Neural cell (in vitro differentiated cells): ENCODE measurements around the gene CENPO. TPM values are rescaled to one million over a fixed set of nuclear protein-coding genes. Genes with fewer than 3 reads are reported as not detected.

ENCODE experiments used
- H2AFZ ChIP-seq: fragments of 200-600, 300-800 bp; sonication (generic), shearing (Covaris generic); 2 replicates; pipeline ENCODE4 v1.6.0; 2014; ENCODE audit warnings: low read depth, mild to moderate bottlenecking, antibody characterized with exemption, low read length, moderate library complexity
- H3F3A ChIP-seq: fragments of 200-600 bp; shearing (Covaris generic); 2 replicates; pipeline ENCODE4 v1.6.1; 2016; ENCODE audit warnings: mild to moderate bottlenecking, moderate library complexity, mixed read lengths, antibody characterized with exemption, low read length; ENCODE audit not compliant: insufficient read depth, poor library complexity, severe bottlenecking
- H3K27ac ChIP-seq: fragments of 200-600, 300-800 bp; sonication (generic), shearing (Covaris generic); 2 replicates; pipeline ENCODE4 v1.5.1; 2014; ENCODE audit warnings: mild to moderate bottlenecking, low read length, moderate library complexity
- H3K27me3 ChIP-seq: fragments of 300-800, 200-600 bp; sonication (generic), shearing (Covaris generic); 2 replicates; pipeline ENCODE4 v1.6.0; 2014; ENCODE audit warnings: mild to moderate bottlenecking, low read depth, low read length, moderate library complexity; ENCODE audit not compliant: insufficient read depth
- H3K36me3 ChIP-seq: fragments of 300-800, 200-600 bp; sonication (generic), shearing (Covaris generic); 2 replicates; pipeline ENCODE4 v1.5.1; 2014; ENCODE audit warnings: mild to moderate bottlenecking, antibody characterized with exemption, low read length, moderate library complexity; ENCODE audit not compliant: insufficient read depth
- H3K4me2 ChIP-seq: fragments of 300-800, 200-600 bp; sonication (generic), shearing (Covaris generic); 2 replicates; pipeline ENCODE4 v1.6.0; 2014; ENCODE audit warnings: mild to moderate bottlenecking, low read length
- H3K4me3 ChIP-seq: fragments of 300-800, 200-600 bp; sonication (generic), shearing (Covaris generic); 2 replicates; pipeline ENCODE4 v1.5.1; 2014; ENCODE audit warnings: mild to moderate bottlenecking, low read length, moderate library complexity
- H3K79me2 ChIP-seq: fragments of 200-600 bp; shearing (Covaris generic); replicated peaks from 2 replicates; pipeline ENCODE4 v1.6.0; 2014; ENCODE audit warnings: mild to moderate bottlenecking, low read length, moderate library complexity; ENCODE audit not compliant: insufficient read depth
- H3K9ac ChIP-seq: fragments of 300-800, 200-600 bp; sonication (generic), shearing (Covaris generic); 2 replicates; pipeline ENCODE4 v1.6.1; 2016; ENCODE audit warnings: mild to moderate bottlenecking, low read length, mixed read lengths
- H3K9me2 ChIP-seq: fragments of 200-600 bp; shearing (Covaris generic); 2 replicates; pipeline ENCODE4 v1.6.1; 2016; ENCODE audit warnings: mild to moderate bottlenecking, low read length, mixed read lengths; ENCODE audit not compliant: insufficient read depth
- H3K9me3 ChIP-seq: fragments of 200-600, 300-800 bp; sonication (generic), shearing (Covaris generic); 2 replicates; pipeline ENCODE4 v1.6.1; 2016; ENCODE audit warnings: mild to moderate bottlenecking, mixed run types, low read length, moderate library complexity, mixed read lengths
- H4K20me1 ChIP-seq: fragments of 200-600 bp; shearing (Covaris generic); 2 replicates; pipeline ENCODE4 v1.6.1; 2016; ENCODE audit warnings: mild to moderate bottlenecking, mixed run types; ENCODE audit not compliant: insufficient read depth
- EP300 ChIP-seq: fragments of 450-650 bp; conservative IDR thresholded peaks from 2 replicates; pipeline ENCODE4 v1.6.1; 2014; ENCODE audit warnings: antibody characterized with exemption, mild to moderate bottlenecking, moderate library complexity; ENCODE audit not compliant: poor library complexity, severe bottlenecking
- EZH2 ChIP-seq: fragments of 200-600, 300-800 bp; shearing (Covaris generic), sonication (generic); IDR thresholded peaks from 2 replicates; pipeline ENCODE4 v1.6.1; 2014; ENCODE audit warnings: antibody characterized with exemption, low read length, borderline replicate concordance, mild to moderate bottlenecking; ENCODE audit not compliant: insufficient read depth, poor library complexity, severe bottlenecking
- MXI1 ChIP-seq: fragments of 450-650 bp; conservative IDR thresholded peaks from 2 replicates; pipeline ENCODE4 v1.6.1; 2014; ENCODE audit warnings: antibody characterized with exemption, mild to moderate bottlenecking; ENCODE audit not compliant: poor library complexity, severe bottlenecking
- POLR2AphosphoS5 ChIP-seq: IDR thresholded peaks from 2 replicates; pipeline ENCODE4 v1.6.1; 2012
- RAD21 ChIP-seq: fragments of 450-650 bp; conservative IDR thresholded peaks from 2 replicates; pipeline ENCODE4 v1.6.1; 2014; ENCODE audit warnings: antibody characterized with exemption, mild to moderate bottlenecking, moderate library complexity
- SMC3 ChIP-seq: fragments of 450-650 bp; conservative IDR thresholded peaks from 2 replicates; pipeline ENCODE4 v1.6.1; 2014; ENCODE audit warnings: antibody characterized with exemption, mild to moderate bottlenecking, moderate library complexity; ENCODE audit not compliant: poor library complexity
- TAF1 ChIP-seq: IDR thresholded peaks from 2 replicates; pipeline ENCODE4 v1.6.1; 2012; ENCODE audit warnings: low read depth
- polyA plus RNA-seq: library from polyadenylated mRNA; depleted of rRNA; stranded (reverse); fragments of >200 nt; gene quantifications from 2 replicates; pipeline ENCODE4 v1.2.3, GENCODE V29; 2014
- TF ChIP-seq, protein P1 (sequence below): fragments of 450-650 bp; IDR thresholded peaks from 2 replicates; pipeline ENCODE4 v1.5.1; 2014; ENCODE audit warnings: antibody characterized with exemption, mild to moderate bottlenecking, moderate library complexity; ENCODE audit not compliant: poor library complexity, severe bottlenecking
- TF ChIP-seq, protein P2 (sequence below): IDR thresholded peaks from 2 replicates; pipeline ENCODE4 v1.6.1; 2012; ENCODE audit warnings: borderline replicate concordance

Gene CENPO
- polyA plus RNA-seq, 1 donor from 2014 or later: 4.4 TPM

DNA sequence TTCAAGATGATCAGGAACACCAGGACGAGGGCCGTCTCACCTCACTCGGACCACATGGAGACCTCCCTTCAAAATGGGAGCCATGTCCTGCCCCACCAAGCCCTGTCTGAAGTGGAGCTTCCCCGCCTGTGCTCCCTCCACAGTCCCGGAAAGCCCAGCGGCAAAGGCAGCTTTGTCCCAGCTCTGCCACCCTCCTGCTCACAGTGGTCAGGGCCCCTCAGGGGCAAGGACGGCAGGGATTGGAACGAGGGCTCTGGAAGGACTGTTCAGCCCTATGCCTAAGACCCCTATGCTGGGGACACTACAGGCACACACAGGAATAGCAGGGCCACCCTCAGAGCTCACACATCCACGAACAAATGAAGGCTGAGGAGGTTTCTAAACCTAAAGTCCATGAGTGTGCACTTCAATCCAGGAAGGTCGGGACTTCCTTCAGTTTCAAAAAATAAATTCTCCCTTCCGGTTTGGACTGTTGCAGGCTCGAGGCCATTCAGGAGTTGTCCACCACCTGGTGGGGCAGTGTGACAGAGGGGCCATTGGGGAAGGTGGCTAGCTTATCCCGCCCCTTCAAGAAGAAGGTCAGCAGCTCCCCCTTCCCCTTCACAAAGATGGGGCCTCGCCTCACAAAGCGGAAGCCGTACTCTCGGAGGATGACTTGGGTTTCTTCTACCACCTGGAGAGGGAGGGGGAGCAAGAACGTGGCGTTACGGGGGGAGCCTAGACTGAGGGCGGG, 26.4 kb downstream of the CENPO start:
- no peak overlapping the region for H3K4me2 ChIP-seq
- no peak overlapping the region for H3K9ac ChIP-seq
- peaks cover 10% of the 10 kb centered on the region for H3K36me3 ChIP-seq
- H3K27me3 ChIP-seq: no peaks in the 10 kb centered on the region
- no peaks in the 10 kb centered on the region for H3K79me2 ChIP-seq
- no peaks in the 10 kb centered on the region for H3K9me3 ChIP-seq
- H3K9me2 ChIP-seq: no peaks in the 10 kb centered on the region
- no peaks in the 10 kb centered on the region for H4K20me1 ChIP-seq
- H3K4me3 ChIP-seq: no peak overlapping the region
- H3F3A ChIP-seq: no peaks in the 10 kb centered on the region
- no peak overlapping the region for H3K27ac ChIP-seq
- H2AFZ ChIP-seq: no peak overlapping the region
- TF ChIP-seq, protein P1, sequence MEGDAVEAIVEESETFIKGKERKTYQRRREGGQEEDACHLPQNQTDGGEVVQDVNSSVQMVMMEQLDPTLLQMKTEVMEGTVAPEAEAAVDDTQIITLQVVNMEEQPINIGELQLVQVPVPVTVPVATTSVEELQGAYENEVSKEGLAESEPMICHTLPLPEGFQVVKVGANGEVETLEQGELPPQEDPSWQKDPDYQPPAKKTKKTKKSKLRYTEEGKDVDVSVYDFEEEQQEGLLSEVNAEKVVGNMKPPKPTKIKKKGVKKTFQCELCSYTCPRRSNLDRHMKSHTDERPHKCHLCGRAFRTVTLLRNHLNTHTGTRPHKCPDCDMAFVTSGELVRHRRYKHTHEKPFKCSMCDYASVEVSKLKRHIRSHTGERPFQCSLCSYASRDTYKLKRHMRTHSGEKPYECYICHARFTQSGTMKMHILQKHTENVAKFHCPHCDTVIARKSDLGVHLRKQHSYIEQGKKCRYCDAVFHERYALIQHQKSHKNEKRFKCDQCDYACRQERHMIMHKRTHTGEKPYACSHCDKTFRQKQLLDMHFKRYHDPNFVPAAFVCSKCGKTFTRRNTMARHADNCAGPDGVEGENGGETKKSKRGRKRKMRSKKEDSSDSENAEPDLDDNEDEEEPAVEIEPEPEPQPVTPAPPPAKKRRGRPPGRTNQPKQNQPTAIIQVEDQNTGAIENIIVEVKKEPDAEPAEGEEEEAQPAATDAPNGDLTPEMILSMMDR: no peak
- TF ChIP-seq POLR2AphosphoS5 (no peak), EZH2 (no peak), MXI1 (no peak), RAD21 (no peak)
- TF ChIP-seq, protein P2, sequence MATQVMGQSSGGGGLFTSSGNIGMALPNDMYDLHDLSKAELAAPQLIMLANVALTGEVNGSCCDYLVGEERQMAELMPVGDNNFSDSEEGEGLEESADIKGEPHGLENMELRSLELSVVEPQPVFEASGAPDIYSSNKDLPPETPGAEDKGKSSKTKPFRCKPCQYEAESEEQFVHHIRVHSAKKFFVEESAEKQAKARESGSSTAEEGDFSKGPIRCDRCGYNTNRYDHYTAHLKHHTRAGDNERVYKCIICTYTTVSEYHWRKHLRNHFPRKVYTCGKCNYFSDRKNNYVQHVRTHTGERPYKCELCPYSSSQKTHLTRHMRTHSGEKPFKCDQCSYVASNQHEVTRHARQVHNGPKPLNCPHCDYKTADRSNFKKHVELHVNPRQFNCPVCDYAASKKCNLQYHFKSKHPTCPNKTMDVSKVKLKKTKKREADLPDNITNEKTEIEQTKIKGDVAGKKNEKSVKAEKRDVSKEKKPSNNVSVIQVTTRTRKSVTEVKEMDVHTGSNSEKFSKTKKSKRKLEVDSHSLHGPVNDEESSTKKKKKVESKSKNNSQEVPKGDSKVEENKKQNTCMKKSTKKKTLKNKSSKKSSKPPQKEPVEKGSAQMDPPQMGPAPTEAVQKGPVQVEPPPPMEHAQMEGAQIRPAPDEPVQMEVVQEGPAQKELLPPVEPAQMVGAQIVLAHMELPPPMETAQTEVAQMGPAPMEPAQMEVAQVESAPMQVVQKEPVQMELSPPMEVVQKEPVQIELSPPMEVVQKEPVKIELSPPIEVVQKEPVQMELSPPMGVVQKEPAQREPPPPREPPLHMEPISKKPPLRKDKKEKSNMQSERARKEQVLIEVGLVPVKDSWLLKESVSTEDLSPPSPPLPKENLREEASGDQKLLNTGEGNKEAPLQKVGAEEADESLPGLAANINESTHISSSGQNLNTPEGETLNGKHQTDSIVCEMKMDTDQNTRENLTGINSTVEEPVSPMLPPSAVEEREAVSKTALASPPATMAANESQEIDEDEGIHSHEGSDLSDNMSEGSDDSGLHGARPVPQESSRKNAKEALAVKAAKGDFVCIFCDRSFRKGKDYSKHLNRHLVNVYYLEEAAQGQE: no peak

DNA sequence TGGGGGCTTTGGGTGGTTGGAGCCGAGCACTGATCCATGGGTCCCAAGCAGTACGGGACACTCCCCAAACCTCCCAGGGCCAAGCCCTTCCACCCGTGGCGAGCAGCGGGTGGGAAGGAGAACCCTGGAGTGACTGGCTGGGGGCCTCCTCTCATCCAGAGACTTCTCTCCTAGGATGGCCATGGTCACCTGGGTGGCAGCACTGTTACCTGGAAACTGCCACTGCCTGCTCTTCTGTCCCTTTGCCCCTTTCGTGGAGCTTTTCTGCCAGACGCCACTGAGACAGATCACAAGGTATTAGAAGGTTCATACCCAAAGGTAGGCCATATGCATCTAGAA, 26.9 kb downstream of the CENPO start:
- H3K27ac ChIP-seq: no peak overlapping the region
- TF ChIP-seq TAF1 (no peak), SMC3 (no peak), MXI1 (no peak), EP300 (no peak), RAD21 (no peak), EZH2 (no peak), POLR2AphosphoS5 (no peak)
- TF ChIP-seq, protein P1: no peak
- TF ChIP-seq, protein P2: no peak
- no peaks in the 10 kb centered on the region for H3K9me2 ChIP-seq
- peaks cover 10% of the 10 kb centered on the region for H3K36me3 ChIP-seq
- H3K27me3 ChIP-seq: no peaks in the 10 kb centered on the region
- H3K9ac ChIP-seq: no peak overlapping the region
- H3F3A ChIP-seq: no peaks in the 10 kb centered on the region
- no peak overlapping the region for H3K4me2 ChIP-seq
- no peak overlapping the region for H3K4me3 ChIP-seq
- H3K79me2 ChIP-seq: no peaks in the 10 kb centered on the region
- H4K20me1 ChIP-seq: no peaks in the 10 kb centered on the region
- H2AFZ ChIP-seq: no peak overlapping the region
- H3K9me3 ChIP-seq: no peaks in the 10 kb centered on the region
